AG10803 (cell line): Measurements from ENCODE around the gene CRAT.
A peak's percentile ranks its signal among the peaks of the same experiment; 100 is the strongest.

Source experiments
- DNase-seq: peaks from one replicate; pipeline ENCODE4 v3.0.0; 2010; ENCODE audit warnings: low read depth
- H3K4me3 ChIP-seq: 2 replicates; pipeline ENCODE4 v1.5.1; 2011; ENCODE audit warnings: mild to moderate bottlenecking, low read length, control low read depth
- CTCF ChIP-seq: conservative IDR thresholded peaks from 2 replicates; pipeline ENCODE4 v1.5.1; 2011; ENCODE audit warnings: mild to moderate bottlenecking, low read length, control low read depth, inconsistent platforms

The CRAT gene

GRCh38 chr9:129149442-129149841 lies 38.8 kb upstream of the CRAT start:
- H3K4me3 ChIP-seq = no peak overlapping the region
- no peak for DNase-seq
- no peak for TF ChIP-seq CTCF

GRCh38 chr9:129148463-129149204 lies 38.0 kb upstream of the CRAT start:
- no peak for DNase-seq
- TF ChIP-seq CTCF = no peak
- H3K4me3 ChIP-seq = no peak overlapping the region

GRCh38 chr9:129146441-129146941 lies 35.9 kb upstream of the CRAT start:
- H3K4me3 ChIP-seq = no peak overlapping the region
- peak; percentile 77 for DNase-seq
- no peak for TF ChIP-seq CTCF

- TF ChIP-seq CTCF = peak; percentile 16; the same call in 1 of the 2 replicates
- no peak overlapping the region for H3K4me3 ChIP-seq
- DNase-seq = peak; percentile 93
Observed at GRCh38 chr9:129145841-129146292, 35.3 kb upstream of the CRAT start.

GRCh38 chr9:129145316-129145715 lies 34.7 kb upstream of the CRAT start:
- no peak for DNase-seq
- no peak for TF ChIP-seq CTCF
- no peak overlapping the region for H3K4me3 ChIP-seq

GRCh38 chr9:129143031-129143927 lies 32.7 kb upstream of the CRAT start:
- peak; percentile 93 for DNase-seq
- peak overlapping the region; percentile 35 for H3K4me3 ChIP-seq
- peak; percentile 95 for TF ChIP-seq CTCF
